Neutrophil (primary cell): ENCODE measurements around the gene GAREM2.

Source experiments
- H3K27ac ChIP-seq: fragments of 200-600 bp; sonication (generic); 2 replicates; pipeline ENCODE4 v1.5.1; 2016; ENCODE audit warnings: mild to moderate bottlenecking, moderate library complexity
- H3K27me3 ChIP-seq: fragments of 200-600 bp; sonication (generic); 2 replicates; pipeline ENCODE4 v1.6.0; 2016; ENCODE audit warnings: mild to moderate bottlenecking
- H3K36me3 ChIP-seq: fragments of 200-600 bp; sonication (generic); 2 replicates; pipeline ENCODE4 v1.5.1; 2017
- H3K4me1 ChIP-seq, 2 experiments: fragments of 200-600 bp in 1 of 2; sonication (generic) in 1 of 2; 1 replicate in 1 of 2; 2 replicates in 1 of 2; pipeline versions ENCODE4 v1.5.1 to v1.6.1; 2013 to 2016; ENCODE audit warnings: low read depth in 1 of 2, low read length in 1 of 2, mild to moderate bottlenecking in 1 of 2, moderate library complexity in 1 of 2; ENCODE audit not compliant: control insufficient read depth in 1 of 2, insufficient read depth in 1 of 2
- H3K4me3 ChIP-seq, 2 experiments: fragments of 200-600 bp in 1 of 2; sonication (generic) in 1 of 2; 1 replicate in 1 of 2; 2 replicates in 1 of 2; pipeline ENCODE4 v1.5.1; 2013 to 2016; ENCODE audit warnings: low read depth in 1 of 2, low read length in 1 of 2, mild to moderate bottlenecking in 1 of 2, moderate library complexity in 1 of 2
- H3K9me3 ChIP-seq: fragments of 200-600 bp; sonication (generic); 2 replicates; pipeline ENCODE4 v1.5.1; 2016
- TF ChIP-seq, protein P1 (sequence below): fragments of 200-600 bp; sonication (generic); IDR thresholded peaks from 2 replicates; pipeline ENCODE4 v1.5.1; 2016; ENCODE audit warnings: antibody characterized with exemption

GAREM2 gene

DNA sequence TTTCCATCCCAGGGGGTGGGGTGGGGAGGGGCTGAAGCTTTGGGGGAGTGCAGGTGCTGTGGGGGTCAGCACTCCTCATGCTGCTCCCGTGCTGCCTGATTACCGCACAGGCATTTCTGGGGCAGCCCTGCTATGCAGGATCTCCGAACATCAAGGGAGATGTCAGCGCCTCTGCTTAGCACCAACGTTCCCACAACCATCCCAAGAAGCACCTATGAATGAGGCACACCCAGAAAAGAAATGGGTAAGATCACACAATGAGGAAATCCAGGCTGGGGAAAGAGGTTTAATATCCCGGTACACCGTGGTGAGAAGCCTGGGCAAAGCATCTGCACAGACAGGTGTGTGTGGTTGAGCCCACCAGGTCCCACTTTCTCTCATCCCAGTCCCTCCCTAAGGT is 17.5 kb downstream of the GAREM2 start:
- Histone ChIP-seq H3K4me3 (no peak overlapping the region), H3K27ac (no peak overlapping the region), H3K27me3 (peaks cover 15% of the 10 kb centered on the region), H3K4me1 (peaks cover under 1 to 1% of the 10 kb centered on the region in 2 experiments), H3K9me3 (no peaks in the 10 kb centered on the region), H3K36me3 (peaks cover 62% of the 10 kb centered on the region)
- TF ChIP-seq, protein P1, sequence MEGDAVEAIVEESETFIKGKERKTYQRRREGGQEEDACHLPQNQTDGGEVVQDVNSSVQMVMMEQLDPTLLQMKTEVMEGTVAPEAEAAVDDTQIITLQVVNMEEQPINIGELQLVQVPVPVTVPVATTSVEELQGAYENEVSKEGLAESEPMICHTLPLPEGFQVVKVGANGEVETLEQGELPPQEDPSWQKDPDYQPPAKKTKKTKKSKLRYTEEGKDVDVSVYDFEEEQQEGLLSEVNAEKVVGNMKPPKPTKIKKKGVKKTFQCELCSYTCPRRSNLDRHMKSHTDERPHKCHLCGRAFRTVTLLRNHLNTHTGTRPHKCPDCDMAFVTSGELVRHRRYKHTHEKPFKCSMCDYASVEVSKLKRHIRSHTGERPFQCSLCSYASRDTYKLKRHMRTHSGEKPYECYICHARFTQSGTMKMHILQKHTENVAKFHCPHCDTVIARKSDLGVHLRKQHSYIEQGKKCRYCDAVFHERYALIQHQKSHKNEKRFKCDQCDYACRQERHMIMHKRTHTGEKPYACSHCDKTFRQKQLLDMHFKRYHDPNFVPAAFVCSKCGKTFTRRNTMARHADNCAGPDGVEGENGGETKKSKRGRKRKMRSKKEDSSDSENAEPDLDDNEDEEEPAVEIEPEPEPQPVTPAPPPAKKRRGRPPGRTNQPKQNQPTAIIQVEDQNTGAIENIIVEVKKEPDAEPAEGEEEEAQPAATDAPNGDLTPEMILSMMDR, result no peak

DNA sequence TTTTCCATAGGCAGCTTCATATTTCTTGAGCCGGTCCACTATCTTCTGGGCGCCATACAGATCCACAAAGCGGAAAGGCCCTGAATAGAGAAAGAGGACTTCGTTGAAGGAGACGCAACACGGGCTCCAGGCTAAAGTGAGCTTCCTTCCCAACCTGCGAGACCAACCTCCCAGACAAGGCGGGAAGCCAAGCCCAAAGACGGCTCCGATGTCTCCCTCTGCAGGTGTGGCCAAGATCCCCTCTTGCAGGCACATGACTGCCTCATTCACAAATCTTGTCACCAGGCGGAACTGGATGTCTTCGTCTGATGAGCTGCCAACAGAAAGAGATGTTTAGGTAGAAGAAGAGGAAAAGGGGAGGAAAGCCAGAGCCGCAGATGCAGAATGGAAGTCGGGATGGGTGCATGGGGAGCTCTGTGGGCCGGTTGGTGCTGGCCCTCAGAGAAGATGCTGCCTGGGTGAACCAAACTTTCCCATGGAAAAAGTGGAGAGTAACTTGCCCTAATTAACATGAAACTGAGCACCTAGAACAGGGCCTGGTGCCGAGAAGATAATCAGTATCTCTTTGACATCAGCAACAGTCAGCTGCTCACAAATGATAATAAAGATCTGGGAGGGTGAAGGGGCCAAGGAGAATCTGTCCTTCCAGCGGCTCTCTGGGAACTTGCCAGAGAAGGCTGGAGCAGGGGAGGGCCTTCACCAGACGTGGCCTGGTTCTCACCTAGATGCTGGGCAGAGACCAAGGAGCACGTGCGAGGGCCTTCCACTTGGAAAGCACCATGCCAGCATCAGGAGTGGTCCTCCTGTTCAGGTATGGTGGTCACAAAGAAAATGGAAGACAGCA is 18.6 kb downstream of the GAREM2 start:
- TF ChIP-seq, protein P1, result no peak
- Histone ChIP-seq H3K36me3 (peaks cover 73% of the 10 kb centered on the region), H3K4me3 (no peak overlapping the region), H3K27me3 (peaks cover 4% of the 10 kb centered on the region), H3K9me3 (no peaks in the 10 kb centered on the region), H3K4me1 (no peaks in the 10 kb centered on the region), H3K27ac (no peak overlapping the region)

DNA sequence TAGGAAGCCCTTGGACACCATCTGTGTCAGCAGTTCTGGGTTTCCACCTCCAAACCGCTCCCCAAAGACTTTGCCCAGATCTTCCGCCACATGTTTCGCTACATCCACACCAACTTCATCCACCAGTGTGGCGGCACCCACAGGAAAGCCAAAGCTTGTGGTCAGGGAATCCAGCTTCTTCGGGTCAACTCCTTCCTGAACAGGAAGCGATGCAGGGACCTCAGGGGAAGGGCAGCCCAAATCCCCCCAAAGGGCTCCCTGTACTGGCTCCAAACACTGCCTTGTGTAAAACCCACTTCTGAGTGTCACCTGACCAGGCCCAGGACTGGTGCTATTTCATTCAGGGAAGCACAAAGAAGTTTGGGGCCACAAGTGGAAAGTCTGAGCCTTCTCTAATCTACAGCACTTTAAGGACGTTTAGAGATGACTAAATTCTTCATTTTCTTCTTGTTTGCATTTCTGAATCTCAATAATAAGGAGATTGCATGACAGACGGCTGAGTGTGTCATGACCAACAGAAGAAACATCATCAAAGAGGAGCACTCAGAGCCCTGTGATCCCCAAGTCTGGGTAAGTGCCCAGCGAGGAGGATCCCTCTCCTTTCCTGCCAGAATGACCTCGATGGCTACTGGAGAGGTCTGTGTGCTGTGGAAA is 20.8 kb downstream of the GAREM2 start:
- no peak overlapping the region for H3K4me3 ChIP-seq
- TF ChIP-seq, protein P1, result no peak
- H3K9me3 ChIP-seq, result no peaks in the 10 kb centered on the region
- peaks cover 95% of the 10 kb centered on the region for H3K36me3 ChIP-seq
- no peaks in the 10 kb centered on the region for H3K4me1 ChIP-seq
- H3K27ac ChIP-seq, result no peak overlapping the region
- no peaks in the 10 kb centered on the region for H3K27me3 ChIP-seq

DNA sequence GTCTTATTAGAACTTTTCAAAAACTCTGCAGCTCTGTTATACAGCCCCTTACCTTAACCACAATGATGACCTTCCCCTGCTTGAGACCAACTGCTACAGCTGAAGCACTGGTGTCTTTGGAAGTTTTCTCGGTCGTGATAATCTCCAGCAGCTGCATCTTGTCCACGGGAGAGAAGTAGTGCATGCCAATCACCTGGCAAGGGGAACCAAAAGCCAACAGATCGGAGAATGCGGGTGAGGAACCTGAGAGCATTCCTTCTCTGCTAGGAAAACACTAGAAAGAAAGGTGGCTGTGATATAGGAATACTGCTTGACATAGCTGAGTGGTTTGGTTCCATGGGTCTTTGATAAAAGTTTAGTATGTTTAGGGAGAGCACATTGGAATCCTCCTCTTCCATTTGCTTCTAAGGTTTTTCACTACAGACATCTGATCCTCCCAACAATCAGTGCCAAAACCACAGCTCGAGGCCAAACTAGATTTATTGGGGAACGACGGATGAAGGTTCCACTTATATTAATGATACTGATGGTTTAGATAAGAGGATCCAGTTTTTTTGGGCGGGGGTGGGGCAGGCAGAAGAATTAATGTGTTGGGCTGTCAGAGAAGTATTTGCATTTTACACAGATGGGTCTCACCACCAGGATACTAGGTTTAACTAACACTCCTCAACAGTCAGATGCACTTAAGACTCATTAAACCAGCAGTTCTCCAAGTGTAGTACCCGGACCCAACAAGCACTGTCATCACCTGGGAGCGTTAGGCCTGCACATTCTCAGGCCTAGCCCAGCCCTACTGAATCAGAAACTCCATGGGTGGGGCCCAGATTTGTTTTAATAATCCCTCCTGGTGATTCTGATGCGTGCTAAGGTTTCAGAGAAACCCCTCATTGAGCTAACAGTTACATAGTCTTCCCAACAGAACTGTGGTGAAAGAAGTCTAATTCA is 22.4 kb downstream of the GAREM2 start:
- Histone ChIP-seq H3K36me3 (peaks cover 100% of the 10 kb centered on the region), H3K9me3 (no peaks in the 10 kb centered on the region), H3K27me3 (no peaks in the 10 kb centered on the region), H3K4me1 (no peaks in the 10 kb centered on the region), H3K27ac (no peak overlapping the region), H3K4me3 (no peak overlapping the region)
- TF ChIP-seq, protein P1, result no peak

DNA sequence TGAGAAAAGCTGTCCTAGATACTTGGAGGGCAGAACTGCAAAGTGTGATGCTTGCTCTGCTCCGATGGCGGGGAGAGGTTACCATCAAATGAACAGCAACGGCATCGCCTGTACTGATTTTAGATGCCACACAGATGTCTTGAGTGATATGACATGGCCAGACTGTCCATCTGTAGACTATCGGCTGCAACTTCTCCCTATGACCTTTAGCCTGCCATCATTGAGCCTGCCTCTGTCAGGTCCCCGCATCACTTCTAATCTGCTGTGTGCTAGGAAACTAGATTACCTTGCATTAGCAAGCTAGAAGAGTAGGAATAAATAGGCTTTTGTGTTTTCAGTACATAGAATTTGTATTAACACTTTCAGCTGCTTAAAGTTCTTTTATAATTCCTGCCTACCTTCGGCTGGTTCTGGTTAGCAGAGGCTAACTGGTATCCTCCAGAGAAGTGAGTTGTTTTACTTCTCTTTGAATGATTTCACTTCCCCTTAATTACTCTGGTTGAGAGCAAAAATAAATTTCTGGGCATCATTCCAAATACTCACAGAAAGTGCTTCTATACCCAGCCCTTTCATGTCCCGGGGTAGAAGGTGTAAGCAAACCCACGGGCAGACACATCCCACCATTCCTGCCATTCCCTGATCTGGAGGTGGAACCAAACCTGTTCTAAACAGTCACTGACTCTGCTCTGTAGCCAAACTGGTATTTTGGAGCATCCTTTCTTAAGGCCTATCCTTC is 24.0 kb downstream of the GAREM2 start:
- Histone ChIP-seq H3K4me1 (no peaks in the 10 kb centered on the region), H3K36me3 (peaks cover 99% of the 10 kb centered on the region), H3K27me3 (no peaks in the 10 kb centered on the region), H3K27ac (no peak overlapping the region), H3K9me3 (no peaks in the 10 kb centered on the region), H3K4me3 (no peak overlapping the region)
- TF ChIP-seq, protein P1, result no peak
